Stimulated activated CD8-positive, alpha-beta memory T cell treated with anti-CD3 and anti-CD28 coated beads, Interleukin-15, amount 100 ng/mL, for 4 hours (primary cell): ENCODE results near the gene IREB2.
"Not testable (repeated sequence)": the region's sequence is repeated elsewhere in the genome, so short reads cannot be mapped to it uniquely, and the experiment has no call there.

Experiments used
- DNase-seq, 2 donors: peaks; one replicate each; pipeline ENCODE4 v3.0.0-alpha.2; 2020; ENCODE audit warnings: low read depth in 2 of 2

IREB2 gene

GRCh38 chr15:78479650-78480049 lies 41.6 kb downstream of the IREB2 start:
- no peak for DNase-seq

GRCh38 chr15:78481917-78482316 lies 43.9 kb downstream of the IREB2 start:
- no peak for DNase-seq

- DNase-seq, result no peak
Observed at GRCh38 chr15:78492872-78493271, 54.9 kb downstream of the IREB2 start.

GRCh38 chr15:78501857-78502256 lies 63.8 kb downstream of the IREB2 start:
- no peak for DNase-seq

GRCh38 chr15:78502641-78503040 lies 64.6 kb downstream of the IREB2 start:
- no peak for DNase-seq

- DNase-seq, result peak; percentile 35 to 42
Observed at GRCh38 chr15:78506971-78507830, 69.2 kb downstream of the IREB2 start, which contains the start of gene HYKK. Gene HYKK (plus strand): TSS chr15:78507577. CDS start chr15:78513089, 5,512 bp downstream.

- DNase-seq, result no peak
Observed at GRCh38 chr15:78507831-78508160, 69.8 kb downstream of the IREB2 start.

GRCh38 chr15:78508272-78508671 lies 70.3 kb downstream of the IREB2 start:
- DNase-seq, result no peak

- no peak for DNase-seq
Observed at GRCh38 chr15:78509726-78510312, 71.8 kb downstream of the IREB2 start.

- DNase-seq, result not testable (repeated sequence)
Observed at GRCh38 chr15:78520035-78520434, 82.0 kb downstream of the IREB2 start.

GRCh38 chr15:78524230-78524629 lies 86.2 kb downstream of the IREB2 start:
- DNase-seq, result no peak

GRCh38 chr15:78527325-78527724 lies 89.3 kb downstream of the IREB2 start:
- DNase-seq, result no peak

GRCh38 chr15:78533331-78533730 lies 95.3 kb downstream of the IREB2 start:
- DNase-seq, result no peak

GRCh38 chr15:78536134-78536533 lies 98.1 kb downstream of the IREB2 start:
- DNase-seq, result no peak

GRCh38 chr15:78537266-78537905 lies 99.4 kb downstream of the IREB2 start:
- no peak for DNase-seq

- no peak for DNase-seq
Observed at GRCh38 chr15:78538358-78538757, 100.3 kb downstream of the IREB2 start.

GRCh38 chr15:78539464-78540140 lies 101.6 kb downstream of the IREB2 start:
- not testable (repeated sequence) for DNase-seq

- DNase-seq, result peak; percentile 89 to 92
Observed at GRCh38 chr15:78540141-78540870, 102.3 kb downstream of the IREB2 start, which contains the start of gene PSMA4. Gene PSMA4 (plus strand): TSS chr15:78540444. CDS start chr15:78541928, 1,484 bp downstream.

- no peak for DNase-seq
Observed at GRCh38 chr15:78540871-78541743, 103.1 kb downstream of the IREB2 start.

- DNase-seq, result no peak
Observed at GRCh38 chr15:78541744-78542034, 103.7 kb downstream of the IREB2 start.

GRCh38 chr15:78542647-78543046 lies 104.6 kb downstream of the IREB2 start:
- DNase-seq, result no peak
